ENCODE measurements around the gene INTS15. TPM values are rescaled to one million over a fixed set of nuclear protein-coding genes. Genes with fewer than 3 reads are reported as not detected.

The INTS15 gene
- total RNA-seq, 1 experiment from 2014 or later: 29.6 TPM

GRCh38 chr7:6615723-6616555 is 26.1 kb downstream of the INTS15 start:
- TF ChIP-seq CTCF (IDR thresholded peaks at IDR 0.05; ENCODE audit: insufficient read depth in 1 of 2, low read depth in 1 of 2, low read length in 1 of 2, severe bottlenecking in 1 of 2, unreplicated experiment in 1 of 2): no peak

GRCh38 chr7:6616854-6617643 is 27.2 kb downstream of the INTS15 start:
- POLR2A ChIA-PET: no interaction called here
- H3K4me3 ChIP-seq (ENCODE audit: low read depth, low read length): no peak overlapping the region
- H3K27me3 Mint-ChIP-seq (ENCODE audit: insufficient read depth, unreplicated experiment): no peaks in the 10 kb centered on the region
- TF ChIP-seq CTCF (IDR thresholded peaks at IDR 0.05; ENCODE audit: insufficient read depth in 1 of 2, low read depth in 1 of 2, low read length in 1 of 2, severe bottlenecking in 1 of 2, unreplicated experiment in 1 of 2): no peak
- intact Hi-C loops (cut with micrococcal nuclease; ENCODE audit: unreplicated experiment): loop anchor here (10.0 kb wide), 1 partner anchor 318 kb away; no protein-coding TSS in a partner anchor
- H3K27ac Mint-ChIP-seq (ENCODE audit: unreplicated experiment): no peak overlapping the region
- BruUV-seq (replicated peaks): no TSS peak
- H3K36me3 Mint-ChIP-seq (ENCODE audit: insufficient read depth, unreplicated experiment): no peaks in the 10 kb centered on the region
- no peaks in the 10 kb centered on the region for H3K4me1 Mint-ChIP-seq (ENCODE audit: low read depth, unreplicated experiment)
- CTCF ChIA-PET: no interaction called here
- no peak for DNase-seq
- H3K4me1 ChIP-seq: peaks cover 16% of the 10 kb centered on the region
- H3K36me3 ChIP-seq (ENCODE audit: control insufficient read depth, insufficient read depth, low read length): no peaks in the 10 kb centered on the region; the same call in 1 of the 2 replicates
- no peaks in the 10 kb centered on the region for H3K27me3 ChIP-seq (replicated peaks; ENCODE audit: control insufficient read depth, insufficient read depth, low read length)
- no peaks in the 10 kb centered on the region for H3K9me3 ChIP-seq
- no peaks in the 10 kb centered on the region for H3K9me3 Mint-ChIP-seq (ENCODE audit: unreplicated experiment)
- H3K4me3 Mint-ChIP-seq (ENCODE audit: unreplicated experiment): peak overlapping the region; percentile 76

More at GRCh38 chr7:6615723-6616555, 26.1 kb downstream of the INTS15 start:
- CTCF ChIA-PET: no interaction called here
- Mint-ChIP-seq H3K36me3 (ENCODE audit: insufficient read depth, unreplicated experiment) (no peaks in the 10 kb centered on the region), H3K9me3 (ENCODE audit: unreplicated experiment) (no peaks in the 10 kb centered on the region), H3K27me3 (ENCODE audit: insufficient read depth, unreplicated experiment) (no peaks in the 10 kb centered on the region), H3K4me3 (ENCODE audit: unreplicated experiment) (peak overlapping the region; percentile 76), H3K27ac (ENCODE audit: unreplicated experiment) (no peak overlapping the region), H3K4me1 (ENCODE audit: low read depth, unreplicated experiment) (no peaks in the 10 kb centered on the region)
- intact Hi-C loops (cut with micrococcal nuclease; ENCODE audit: unreplicated experiment): loop anchor here (10.0 kb wide), 1 partner anchor 319 kb away; no protein-coding TSS in a partner anchor
- POLR2A ChIA-PET: no interaction called here
- peaks cover 16% of the 10 kb centered on the region for H3K4me1 ChIP-seq
- no peaks in the 10 kb centered on the region for H3K27me3 ChIP-seq (replicated peaks; ENCODE audit: control insufficient read depth, insufficient read depth, low read length)
- DNase-seq: peak in 1 of 2 experiments; percentile 47
- no TSS peak for BruUV-seq (replicated peaks)
- H3K4me3 ChIP-seq (ENCODE audit: low read depth, low read length): peak overlapping the region; percentile 61
- H3K9me3 ChIP-seq: no peaks in the 10 kb centered on the region
- no peaks in the 10 kb centered on the region for H3K36me3 ChIP-seq (ENCODE audit: control insufficient read depth, insufficient read depth, low read length)

- intact Hi-C loops (cut with micrococcal nuclease; ENCODE audit: unreplicated experiment): loop anchor here (10.0 kb wide), 1 partner anchor 316 kb away; no protein-coding TSS in a partner anchor
- ChIA-PET POLR2A (no interaction called here), CTCF (no interaction called here)
- Mint-ChIP-seq H3K4me1 (ENCODE audit: low read depth, unreplicated experiment) (no peaks in the 10 kb centered on the region), H3K4me3 (ENCODE audit: unreplicated experiment) (no peak overlapping the region), H3K36me3 (ENCODE audit: insufficient read depth, unreplicated experiment) (no peaks in the 10 kb centered on the region), H3K27ac (ENCODE audit: unreplicated experiment) (no peak overlapping the region), H3K9me3 (ENCODE audit: unreplicated experiment) (no peaks in the 10 kb centered on the region), H3K27me3 (ENCODE audit: insufficient read depth, unreplicated experiment) (no peaks in the 10 kb centered on the region)
- Histone ChIP-seq H3K4me3 (ENCODE audit: low read depth, low read length) (no peak overlapping the region), H3K9me3 (no peaks in the 10 kb centered on the region), H3K4me1 (peaks cover 13% of the 10 kb centered on the region), H3K27me3 (replicated peaks; ENCODE audit: control insufficient read depth, insufficient read depth, low read length) (no peaks in the 10 kb centered on the region), H3K36me3 (ENCODE audit: control insufficient read depth, insufficient read depth, low read length) (no peaks in the 10 kb centered on the region; the same call in 1 of the 2 replicates)
- TF ChIP-seq CTCF (IDR thresholded peaks at IDR 0.05; ENCODE audit: insufficient read depth in 1 of 2, low read depth in 1 of 2, low read length in 1 of 2, severe bottlenecking in 1 of 2, unreplicated experiment in 1 of 2): no peak
- BruUV-seq (replicated peaks): no TSS peak
- no peak for DNase-seq
Measured at GRCh38 chr7:6618621-6619020, 28.8 kb downstream of the INTS15 start.

Measured in Caco-2 (cell line).